ES-I3 (cell line): ENCODE data around the gene KIF5C.

Experiments used
- H3K36me3 ChIP-seq: 2 replicates; pipeline ENCODE4 v1.6.1; 2013; ENCODE audit warnings: mild to moderate bottlenecking, low read length, control low read depth, moderate library complexity; ENCODE audit not compliant: insufficient read depth
- H3K4me1 ChIP-seq: 2 replicates; pipeline ENCODE4 v1.6.1; 2013; ENCODE audit warnings: mild to moderate bottlenecking, control low read depth, low read length; ENCODE audit not compliant: insufficient read depth
- H3K9ac ChIP-seq: 2 replicates; pipeline ENCODE4 v1.6.1; 2013; ENCODE audit warnings: low read depth, mild to moderate bottlenecking, low read length, moderate library complexity
- H3K9me3 ChIP-seq: 2 replicates; pipeline ENCODE4 v1.6.1; 2013; ENCODE audit warnings: mild to moderate bottlenecking, low read length, moderate library complexity; ENCODE audit not compliant: control insufficient read depth, insufficient read depth

The KIF5C gene

GRCh38 chr2:148876202-148876594, 1.2 kb downstream of the KIF5C start:
- Histone ChIP-seq H3K9me3 (peaks cover 6% of the 10 kb centered on the region), H3K9ac (peak overlapping the region; percentile 55), H3K4me1 (peaks cover 4% of the 10 kb centered on the region; the same call in 1 of the 2 replicates), H3K36me3 (0 out of 2 replicates have a peak, but pooled peaks cover 3% of the 10 kb centered on the region)

DNA sequence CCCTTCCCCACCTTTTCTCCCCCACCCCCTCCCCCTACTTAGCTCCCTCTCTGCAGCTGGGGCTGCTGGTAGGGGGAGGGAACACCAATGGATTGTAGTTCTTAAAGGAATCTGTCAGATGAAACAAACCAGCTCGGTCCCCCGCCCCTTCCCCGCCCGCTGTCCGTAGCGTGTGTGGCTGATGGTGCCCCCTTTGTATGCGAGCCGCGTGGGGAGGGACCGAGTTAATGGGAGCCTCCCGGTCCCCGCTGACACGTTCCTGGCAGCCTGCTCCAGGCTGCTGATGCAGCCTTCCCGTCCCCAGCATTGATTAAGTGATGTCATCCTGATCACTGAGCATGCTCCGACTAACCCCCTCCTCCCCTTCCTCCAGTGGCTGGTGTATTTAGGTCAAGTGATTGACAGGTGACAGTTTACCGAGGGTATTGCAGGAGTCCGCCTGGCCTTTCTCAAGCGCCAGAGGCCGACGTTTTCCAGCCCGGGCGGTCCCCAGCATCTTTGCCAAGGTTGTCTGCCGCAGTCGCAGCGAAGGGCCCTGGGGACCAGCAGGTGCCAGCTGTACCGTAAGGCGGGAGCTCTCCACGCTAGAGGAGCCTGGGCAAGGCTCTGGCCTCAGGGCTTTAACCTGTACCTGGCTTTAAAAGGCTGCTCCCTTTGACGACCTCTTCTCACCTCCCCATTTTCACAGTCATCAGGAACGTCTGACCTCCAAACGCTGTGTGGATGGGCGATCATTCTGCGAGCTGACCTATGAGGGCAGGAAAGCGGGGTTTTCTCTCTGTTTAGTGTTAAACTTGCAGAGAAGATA, 1.8 kb downstream of the KIF5C start:
- H3K9ac ChIP-seq, result peak overlapping the region; percentile 55; the same call in 1 of the 2 replicates

GRCh38 chr2:148877403-148877740, 2.3 kb downstream of the KIF5C start:
- H3K4me1 ChIP-seq, result peaks cover 4% of the 10 kb centered on the region; the same call in 1 of the 2 replicates
- H3K36me3 ChIP-seq, result 0 out of 2 replicates have a peak, but pooled peaks cover 3% of the 10 kb centered on the region
- peaks cover 6% of the 10 kb centered on the region for H3K9me3 ChIP-seq
- peak overlapping the region; percentile 55; the same call in 1 of the 2 replicates for H3K9ac ChIP-seq

More for the DNA sequence above, 1.8 kb downstream of the KIF5C start:
- peaks cover 6% of the 10 kb centered on the region for H3K9me3 ChIP-seq
- 0 out of 2 replicates have a peak, but pooled peaks cover 3% of the 10 kb centered on the region for H3K36me3 ChIP-seq
- peaks cover 4% of the 10 kb centered on the region; the same call in 1 of the 2 replicates for H3K4me1 ChIP-seq

GRCh38 chr2:148880636-148881035, 5.6 kb downstream of the KIF5C start:
- H3K9ac ChIP-seq, result no peak overlapping the region
- H3K36me3 ChIP-seq, result peaks cover 6% of the 10 kb centered on the region; the same call in 1 of the 2 replicates
- H3K9me3 ChIP-seq, result peaks cover 3% of the 10 kb centered on the region; the same call in 1 of the 2 replicates
- H3K4me1 ChIP-seq, result peaks cover 4% of the 10 kb centered on the region; the same call in 1 of the 2 replicates

DNA sequence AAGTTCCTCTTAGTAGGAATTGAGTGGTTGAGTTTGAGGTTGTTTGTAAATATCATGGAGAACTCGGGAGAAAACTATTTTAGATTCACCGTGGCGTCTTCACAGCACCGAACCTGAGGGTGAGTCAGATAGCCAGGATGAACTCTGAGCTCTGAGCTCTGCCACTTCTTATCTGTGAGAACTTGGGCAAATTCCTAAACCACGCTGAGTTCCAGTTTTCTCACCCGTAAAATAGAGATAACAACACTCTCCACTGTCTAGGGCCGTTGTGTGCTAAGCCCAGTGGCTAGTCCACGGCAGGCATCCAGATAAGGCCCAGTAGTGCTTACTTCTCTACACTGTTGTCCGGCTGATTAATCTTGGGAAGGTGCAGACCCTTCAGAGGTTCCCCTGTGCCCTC, 7.0 kb downstream of the KIF5C start:
- Histone ChIP-seq H3K4me1 (peaks cover 7% of the 10 kb centered on the region; the same call in 1 of the 2 replicates), H3K9me3 (peaks cover 3% of the 10 kb centered on the region; the same call in 1 of the 2 replicates), H3K9ac (no peak overlapping the region), H3K36me3 (peaks cover 6% of the 10 kb centered on the region; the same call in 1 of the 2 replicates)

DNA sequence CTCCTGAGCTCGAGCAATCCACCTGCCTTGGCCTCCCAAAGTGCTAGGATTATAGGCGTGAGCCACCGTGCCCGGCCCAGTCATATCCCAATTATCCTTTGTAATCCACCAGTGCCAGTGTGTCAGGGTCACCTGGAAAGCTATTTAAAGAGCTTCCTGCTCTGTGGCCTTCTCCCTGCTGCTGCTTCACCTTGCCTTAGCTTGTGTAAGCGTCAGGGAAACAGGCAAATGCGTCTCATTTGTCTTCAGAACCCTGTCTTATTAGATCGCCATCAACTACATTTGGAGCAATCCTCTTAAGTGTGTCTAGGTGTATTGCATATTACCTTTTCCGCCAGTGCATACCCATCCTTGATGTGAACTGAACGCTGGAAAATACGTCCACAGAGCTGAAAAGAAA, 10.2 kb downstream of the KIF5C start:
- peaks cover 3% of the 10 kb centered on the region; the same call in 1 of the 2 replicates for H3K9me3 ChIP-seq
- H3K4me1 ChIP-seq, result peaks cover 10% of the 10 kb centered on the region; the same call in 1 of the 2 replicates
- peaks cover 3% of the 10 kb centered on the region; the same call in 1 of the 2 replicates for H3K36me3 ChIP-seq
- H3K9ac ChIP-seq, result no peak overlapping the region

- Histone ChIP-seq H3K9ac (no peak overlapping the region), H3K9me3 (no peaks in the 10 kb centered on the region), H3K4me1 (peaks cover 10% of the 10 kb centered on the region; the same call in 1 of the 2 replicates), H3K36me3 (peaks cover 3% of the 10 kb centered on the region; the same call in 1 of the 2 replicates)
These were observed 11.0 kb downstream of the KIF5C start for GRCh38 chr2:148885988-148886387.

- H3K36me3 ChIP-seq, result peaks cover 3% of the 10 kb centered on the region; the same call in 1 of the 2 replicates
- H3K9ac ChIP-seq, result peak overlapping the region; percentile 69; the same call in 1 of the 2 replicates
- peaks cover 10% of the 10 kb centered on the region; the same call in 1 of the 2 replicates for H3K4me1 ChIP-seq
- peaks cover 7% of the 10 kb centered on the region; the same call in 1 of the 2 replicates for H3K9me3 ChIP-seq
These were observed 12.4 kb downstream of the KIF5C start for GRCh38 chr2:148887350-148888002.

DNA sequence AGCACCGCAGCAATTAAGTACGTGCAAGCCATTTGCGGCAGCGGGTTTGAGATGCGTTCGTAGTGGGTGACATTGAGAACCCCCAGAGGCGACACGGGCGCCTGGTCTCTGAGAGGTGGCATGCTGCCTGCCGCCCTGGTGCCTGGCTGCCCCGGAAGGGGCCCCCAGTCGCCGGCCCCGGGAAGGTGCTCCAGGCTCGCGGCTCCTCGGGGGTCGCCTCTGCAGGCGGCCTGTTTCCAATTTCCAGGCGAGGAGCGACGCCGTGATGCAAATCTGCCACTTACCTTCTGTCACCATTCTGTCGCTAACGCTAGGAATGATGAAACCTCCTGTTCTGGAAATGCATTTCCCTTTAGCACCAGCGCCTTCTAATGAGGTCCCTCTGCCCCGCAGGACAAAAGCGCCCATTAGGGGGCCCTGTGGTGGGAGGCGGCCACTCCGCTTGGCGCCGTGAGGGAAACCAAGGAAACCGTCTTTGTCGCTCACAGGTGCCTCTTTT, 13.0 kb downstream of the KIF5C start:
- peak overlapping the region; percentile 69 for H3K9ac ChIP-seq
- H3K9me3 ChIP-seq, result peaks cover 7% of the 10 kb centered on the region; the same call in 1 of the 2 replicates
- H3K4me1 ChIP-seq, result peaks cover 10% of the 10 kb centered on the region; the same call in 1 of the 2 replicates
- H3K36me3 ChIP-seq, result no peaks in the 10 kb centered on the region; the same call in 1 of the 2 replicates

- Histone ChIP-seq H3K4me1 (peaks cover 10% of the 10 kb centered on the region; the same call in 1 of the 2 replicates), H3K9ac (no peak overlapping the region), H3K36me3 (no peaks in the 10 kb centered on the region; the same call in 1 of the 2 replicates), H3K9me3 (peaks cover 7% of the 10 kb centered on the region; the same call in 1 of the 2 replicates)
These were observed 14.0 kb downstream of the KIF5C start for GRCh38 chr2:148888986-148889385.

- no peaks in the 10 kb centered on the region; the same call in 1 of the 2 replicates for H3K36me3 ChIP-seq
- H3K4me1 ChIP-seq, result no peaks in the 10 kb centered on the region; the same call in 1 of the 2 replicates
- peaks cover 7% of the 10 kb centered on the region; the same call in 1 of the 2 replicates for H3K9me3 ChIP-seq
- H3K9ac ChIP-seq, result no peak overlapping the region
These were observed 18.9 kb downstream of the KIF5C start for GRCh38 chr2:148893906-148894305.

DNA sequence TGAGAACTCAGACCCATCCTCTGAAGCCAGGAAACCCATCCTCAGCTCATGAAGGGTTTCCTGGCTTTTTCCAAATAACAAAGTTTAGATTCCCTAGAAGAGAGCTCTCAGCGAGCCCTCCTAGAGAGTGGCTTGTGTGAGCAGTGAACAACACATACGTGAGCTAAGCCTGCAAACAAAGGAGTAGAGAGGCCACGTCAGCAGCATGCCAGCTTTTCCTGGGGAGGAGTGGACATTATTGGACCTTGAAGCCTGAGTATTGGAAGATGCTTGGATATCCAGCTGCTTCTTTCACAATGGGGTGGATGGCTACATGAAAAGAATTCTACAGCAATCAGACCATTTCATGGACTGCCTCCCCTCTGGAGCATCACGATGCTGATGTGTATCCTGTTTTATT, 21.1 kb downstream of the KIF5C start:
- H3K36me3 ChIP-seq, result no peaks in the 10 kb centered on the region; the same call in 1 of the 2 replicates

GRCh38 chr2:148899638-148900318, 24.8 kb downstream of the KIF5C start:
- H3K9ac ChIP-seq, result no peak overlapping the region
- peaks cover 5% of the 10 kb centered on the region; the same call in 1 of the 2 replicates for H3K4me1 ChIP-seq
- H3K9me3 ChIP-seq, result no peaks in the 10 kb centered on the region
- H3K36me3 ChIP-seq, result no peaks in the 10 kb centered on the region

More for the DNA sequence above, 21.1 kb downstream of the KIF5C start:
- H3K9ac ChIP-seq, result no peak overlapping the region
- peaks cover 5% of the 10 kb centered on the region; the same call in 1 of the 2 replicates for H3K4me1 ChIP-seq
- peaks cover 7% of the 10 kb centered on the region; the same call in 1 of the 2 replicates for H3K9me3 ChIP-seq
